Keratinocyte (primary cell): ENCODE results near the gene NLRP6. TPM values are rescaled to one million over a fixed set of nuclear protein-coding genes. Genes with fewer than 3 reads are reported as not detected.
A peak's percentile ranks its signal among the peaks of the same experiment; 100 is the strongest.
"Not testable (repeated sequence)": the region's sequence is repeated elsewhere in the genome, so short reads cannot be mapped to it uniquely, and the experiment has no call there.

ENCODE experiments used
- DNase-seq: peaks from one replicate; pipeline ENCODE4 v3.0.0-alpha.2; 2011; ENCODE audit warnings: low read depth, missing footprints, low spot score
- FAIRE-seq: peaks from 2 replicates; lab custom pipeline; 2011; peaks lifted over from hg19 to GRCh38; lab: Jason Lieb, UNC
- H2AFZ ChIP-seq: 2 replicates; pipeline ENCODE4 v1.6.0; 2012; ENCODE audit warnings: low read length, control low read depth, inconsistent platforms; ENCODE audit not compliant: control insufficient read depth
- H3K27ac ChIP-seq: 2 replicates; pipeline ENCODE4 v1.5.1; 2011; ENCODE audit warnings: low read length; ENCODE audit not compliant: control insufficient read depth, insufficient read depth
- H3K27me3 ChIP-seq: 3 replicates; pipeline ENCODE4 v1.6.0; 2011; ENCODE audit warnings: low read length; ENCODE audit not compliant: control insufficient read depth, insufficient read depth; ENCODE audit errors: extremely low read depth
- H3K36me3 ChIP-seq, 2 experiments: 2 replicates in 1 of 2; 3 replicates in 1 of 2; pipeline ENCODE4 v1.5.1; 2011; ENCODE audit warnings: low read length in 2 of 2, mild to moderate bottlenecking in 1 of 2; ENCODE audit not compliant: control insufficient read depth in 2 of 2, insufficient read depth in 2 of 2; ENCODE audit errors: extremely low read depth in 1 of 2
- H3K4me1 ChIP-seq: 3 replicates; pipeline ENCODE4 v1.5.1; 2011; ENCODE audit warnings: low read length; ENCODE audit not compliant: control insufficient read depth, insufficient read depth; ENCODE audit errors: extremely low read depth
- H3K4me2 ChIP-seq: 3 replicates; pipeline ENCODE4 v1.6.0; 2011; ENCODE audit warnings: low read depth, low read length; ENCODE audit not compliant: control insufficient read depth, insufficient read depth; ENCODE audit errors: extremely low read depth
- H3K4me3 ChIP-seq, 3 experiments: fragments of 200-600 bp in 1 of 3; sonication (generic) in 1 of 3; 2 replicates in 2 of 3; 3 replicates in 1 of 3; pipeline ENCODE4 v1.5.1; 2011 to 2016; ENCODE audit warnings: low read length in 3 of 3, mild to moderate bottlenecking in 3 of 3, control low read depth in 2 of 3, inconsistent platforms in 1 of 3, low read depth in 1 of 3, mixed read lengths in 1 of 3, mixed run types in 1 of 3, moderate library complexity in 1 of 3; ENCODE audit not compliant: control insufficient read depth in 2 of 3, insufficient read depth in 2 of 3; ENCODE audit errors: extremely low read depth in 1 of 3
- H3K79me2 ChIP-seq: 2 replicates; pipeline ENCODE4 v1.6.0; 2012; ENCODE audit warnings: low read length; ENCODE audit not compliant: control insufficient read depth, insufficient read depth
- H3K9ac ChIP-seq: 3 replicates; pipeline ENCODE4 v1.6.0; 2011; ENCODE audit warnings: low read length; ENCODE audit not compliant: control insufficient read depth, insufficient read depth; ENCODE audit errors: extremely low read depth
- H3K9me1 ChIP-seq: 3 replicates; pipeline ENCODE4 v1.6.0; 2011; ENCODE audit warnings: low read length; ENCODE audit not compliant: control insufficient read depth, insufficient read depth; ENCODE audit errors: extremely low read depth
- H3K9me3 ChIP-seq: 2 replicates; pipeline ENCODE4 v1.5.1; 2012; ENCODE audit warnings: low read depth, low read length; ENCODE audit not compliant: control insufficient read depth
- H4K20me1 ChIP-seq: 3 replicates; pipeline ENCODE4 v1.6.0; 2011; ENCODE audit warnings: low read length; ENCODE audit not compliant: control insufficient read depth, insufficient read depth; ENCODE audit errors: extremely low read depth
- CTCF ChIP-seq, 3 experiments: IDR thresholded peaks in 1 of 3; conservative IDR thresholded peaks in 1 of 3; optimal IDR thresholded peaks in 1 of 3; 2 replicates in 2 of 3; 3 replicates in 1 of 3; pipeline versions ENCODE3 to v1.5.1; 2011; ENCODE audit warnings: low read length in 3 of 3, mild to moderate bottlenecking in 3 of 3, moderate library complexity in 2 of 3, control low read depth in 1 of 3, inconsistent platforms in 1 of 3; ENCODE audit not compliant: insufficient read depth in 2 of 3; ENCODE audit errors: extremely low read depth in 1 of 3
- EZH2 ChIP-seq: IDR thresholded peaks from one replicate; pipeline ENCODE4 v1.6.1; 2012; ENCODE audit warnings: inconsistent platforms, mild to moderate bottlenecking, low read length, moderate library complexity
- dilution Hi-C: fragments of 300-500 bp; cut with MboI; formaldehyde crosslinking; loops from one replicate; pipeline ENCODE4 v1.7.0; 2020; ENCODE audit warnings: low sequenced_read_pairs; ENCODE audit not compliant: extremely low pct_ligation_motif_present
- polyA plus RNA-seq, 5 experiments: library from polyadenylated mRNA; depleted of rRNA in 3 of 5; stranded (reverse) in 3 of 5; stranded (forward) in 1 of 5; unstranded in 1 of 5; fragments of >200 nt; gene quantifications; 1 replicate in 1 of 5; 2 replicates in 3 of 5; 3 replicates in 1 of 5; pipeline versions ENCODE4 v1.2.1 to v1.2.3, GENCODE V29; 2011 to 2012; ENCODE audit warnings: missing spikeins in 2 of 5, low read depth in 1 of 5, low replicate concordance in 1 of 5

Gene NLRP6
- polyA plus RNA-seq, 1 donor (not counting 4 experiments of a cell fraction or from before 2014, with no cell fraction given): not detected

DNA sequence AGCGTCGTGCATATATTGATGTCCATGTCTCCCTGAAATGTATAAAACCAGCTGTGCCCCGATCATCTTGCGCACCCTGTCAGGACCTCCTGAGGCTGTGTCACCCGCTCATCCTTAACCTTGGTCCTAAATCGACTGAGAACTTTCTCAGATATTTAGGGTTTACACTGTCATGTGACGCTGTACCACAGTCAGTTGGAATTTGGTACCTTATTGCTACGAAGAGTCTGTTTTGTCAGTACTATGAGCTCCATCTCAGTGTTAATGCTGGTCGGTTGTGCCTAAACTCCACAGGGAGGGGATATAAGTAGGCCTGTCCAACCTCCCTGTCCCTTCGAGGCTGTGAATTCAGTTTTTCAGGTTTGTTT, 27.6 kb downstream of the NLRP6 start:
- Histone ChIP-seq H3K9me3 (no peaks in the 10 kb centered on the region), H3K4me1 (peaks cover 14% of the 10 kb centered on the region), H3K4me2 (no peak overlapping the region), H2AFZ (no peak overlapping the region), H3K27ac (no peak overlapping the region), H4K20me1 (no peaks in the 10 kb centered on the region), H3K79me2 (no peaks in the 10 kb centered on the region), H3K4me3 (no peak overlapping the region), H3K27me3 (peaks cover under 1% of the 10 kb centered on the region), H3K9ac (no peak overlapping the region), H3K9me1 (no peaks in the 10 kb centered on the region), H3K36me3 (no peaks in the 10 kb centered on the region)
- dilution Hi-C loops: no loop called here
- DNase-seq (no peak), FAIRE-seq (no peak)
- TF ChIP-seq CTCF (optimal IDR thresholded peaks at IDR 0.05 in 1 of 3, IDR thresholded peaks at IDR 0.05 in 1 of 3, conservative IDR thresholded peaks at IDR 0.05 in 1 of 3; ENCODE audit: extremely low read depth in 1 of 3, insufficient read depth in 2 of 3, low read length in 3 of 3) (no peak), EZH2 (no peak)

- Histone ChIP-seq H3K9ac (no peak overlapping the region), H4K20me1 (no peaks in the 10 kb centered on the region), H3K9me1 (no peaks in the 10 kb centered on the region), H3K36me3 (no peaks in the 10 kb centered on the region), H2AFZ (no peak overlapping the region), H3K27ac (no peak overlapping the region), H3K4me1 (peaks cover 15% of the 10 kb centered on the region), H3K79me2 (no peaks in the 10 kb centered on the region), H3K9me3 (no peaks in the 10 kb centered on the region), H3K27me3 (no peaks in the 10 kb centered on the region), H3K4me3 (no peak overlapping the region), H3K4me2 (no peak overlapping the region)
- DNase-seq (no peak), FAIRE-seq (no peak)
- dilution Hi-C loops: no loop called here
- TF ChIP-seq EZH2 (no peak), CTCF (optimal IDR thresholded peaks at IDR 0.05 in 1 of 3, IDR thresholded peaks at IDR 0.05 in 1 of 3, conservative IDR thresholded peaks at IDR 0.05 in 1 of 3; ENCODE audit: extremely low read depth in 1 of 3, insufficient read depth in 2 of 3, low read length in 3 of 3) (no peak)
Measured at GRCh38 chr11:306645-307371, 28.6 kb downstream of the NLRP6 start.

DNA sequence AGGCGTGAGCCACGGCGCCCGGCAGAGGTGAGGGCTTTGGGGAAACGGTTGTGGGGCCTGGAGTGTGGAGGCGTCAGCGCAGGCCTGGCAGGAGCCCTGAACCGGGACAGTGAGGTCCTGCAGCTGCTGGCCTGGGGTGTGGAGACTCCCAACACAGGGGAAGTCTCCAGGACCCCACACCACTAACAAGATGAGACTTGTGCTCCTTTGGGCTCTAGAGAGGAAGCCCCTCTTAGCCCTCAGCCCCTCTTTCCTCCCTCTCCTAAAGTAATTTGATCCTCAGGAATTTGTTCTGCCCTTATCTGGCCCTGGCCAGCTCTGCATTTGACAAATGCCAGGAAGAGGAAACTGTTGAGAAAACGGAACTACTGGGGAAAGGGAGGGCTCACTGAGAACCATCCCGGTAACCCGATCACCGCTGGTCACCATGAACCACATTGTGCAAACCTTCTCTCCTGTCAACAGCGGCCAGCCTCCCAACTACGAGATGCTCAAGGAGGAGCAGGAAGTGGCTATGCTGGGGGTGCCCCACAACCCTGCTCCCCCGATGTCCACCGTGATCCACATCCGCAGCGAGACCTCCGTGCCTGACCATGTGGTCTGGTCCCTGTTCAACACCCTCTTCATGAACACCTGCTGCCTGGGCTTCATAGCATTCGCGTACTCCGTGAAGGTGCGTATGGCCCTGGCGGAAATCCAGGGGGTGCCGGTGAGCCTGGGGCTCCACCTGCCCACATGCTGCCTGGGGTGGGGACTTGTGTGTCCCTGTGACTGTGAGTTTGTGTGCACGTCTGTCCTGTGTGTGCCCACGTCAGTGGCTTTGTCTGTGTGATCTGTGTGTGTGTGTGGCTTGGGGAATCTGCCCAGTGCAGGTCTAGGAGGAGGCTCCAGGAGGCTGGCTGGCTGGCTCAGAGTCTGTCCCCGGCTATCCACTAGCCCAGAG, 29.8 kb downstream of the NLRP6 start, which contains the start of gene IFITM2:
IFITM2 (plus strand) TSS at position 51 of the 943 bp plus-strand sequence; CDS start at position 428, 377 bp downstream.
- DNase-seq, H3K9ac ChIP-seq, H3K36me3 ChIP-seq, H3K27me3 ChIP-seq, H4K20me1 ChIP-seq, H3K27ac ChIP-seq, dilution Hi-C loops, FAIRE-seq, H3K79me2 ChIP-seq, H3K9me3 ChIP-seq, H3K9me1 ChIP-seq: not testable (repeated sequence)
- H3K4me3 ChIP-seq: peak within 1 kb of the TSS in 2 of 3 experiments; percentile 30 to 37
- peak within 1 kb of the TSS; percentile 20 for H2AFZ ChIP-seq
- H3K4me2 ChIP-seq: peak within 1 kb of the TSS; percentile 54
- H3K4me1 ChIP-seq: peaks cover 21% of the 10 kb centered on the region
